Tracheal epithelial cell (primary cell): ENCODE data around the gene UBE2M. TPM values are rescaled to one million over a fixed set of nuclear protein-coding genes. Genes with fewer than 3 reads are reported as not detected.

Experiments used
- total RNA-seq: library from RNA; depleted of rRNA; stranded (reverse); fragments of >200 nt; gene quantifications from 2 replicates; pipeline ENCODE4 v1.2.1, GENCODE V29; 2014

Gene UBE2M
- total RNA-seq = 39.2 and 72.8 TPM in 2 replicates

DNA sequence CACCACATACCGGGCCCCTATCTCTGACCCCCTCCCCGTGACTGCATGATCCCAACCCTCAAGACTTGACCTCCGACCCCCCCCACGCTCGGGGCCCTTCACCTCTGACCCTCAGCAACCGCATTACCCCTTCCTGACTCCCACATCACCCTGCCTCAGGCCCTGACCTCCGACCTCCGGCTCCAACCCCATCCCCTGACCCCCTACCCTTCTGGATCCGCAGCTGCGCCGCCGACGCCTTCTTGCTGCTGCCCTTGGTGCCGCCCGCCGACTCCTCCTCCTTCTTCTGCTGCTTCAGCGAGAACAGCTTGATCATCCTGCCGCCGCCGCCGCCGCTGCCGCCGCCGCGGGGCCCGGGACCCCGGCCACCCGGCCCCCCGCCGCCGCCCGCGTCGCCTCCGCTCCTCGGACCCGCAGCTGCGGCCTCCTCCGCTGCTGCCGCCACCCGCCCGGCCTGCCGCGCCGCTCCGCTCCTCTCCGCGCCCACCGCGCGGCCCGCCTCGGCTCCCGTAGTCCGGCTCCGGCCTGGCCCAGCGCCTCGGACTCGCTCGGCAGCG is at the start of gene UBE2M:
UBE2M (minus strand) TSS at position 546 of the 557 bp plus-strand sequence; CDS start at position 316, 230 bp downstream.

DNA sequence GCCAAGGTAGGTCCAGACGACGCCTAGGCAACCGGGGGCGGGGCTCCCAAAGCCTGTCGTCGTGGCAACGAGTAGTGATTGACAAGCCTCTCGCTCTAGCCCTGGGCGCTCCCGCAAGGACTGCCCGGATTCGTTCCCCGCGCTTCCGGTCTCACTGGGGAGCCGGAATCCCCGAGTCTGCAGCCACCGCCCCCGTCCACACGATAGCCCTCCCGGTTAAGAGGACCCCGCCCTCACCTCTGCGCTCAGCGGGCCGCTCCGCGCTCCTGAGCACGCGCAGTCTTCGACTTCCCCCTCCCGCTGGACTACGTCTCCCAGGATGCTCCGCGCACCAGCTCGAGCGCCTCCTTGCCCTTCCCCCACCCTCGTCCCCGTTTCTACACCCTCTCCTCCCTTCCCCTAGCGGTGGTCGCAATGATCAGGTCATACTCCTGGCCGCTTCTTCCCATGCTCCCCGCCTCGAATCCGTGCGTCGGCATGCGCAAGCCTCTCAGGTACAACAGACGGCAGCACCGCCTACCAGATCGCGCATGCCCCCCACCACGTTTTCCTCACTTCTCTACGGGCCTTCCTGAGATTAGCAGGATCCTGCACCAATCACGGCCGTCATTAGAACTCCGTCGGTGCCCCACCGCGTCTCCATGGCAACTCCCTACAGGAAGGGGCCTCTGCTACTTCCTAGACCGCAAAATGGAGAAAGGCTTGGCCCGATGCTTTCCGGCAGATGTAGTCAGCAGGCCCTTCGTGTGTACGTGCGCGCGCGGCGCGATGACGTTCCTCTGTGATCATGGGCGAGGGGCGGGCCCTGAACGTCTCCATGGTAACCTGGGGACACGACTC is 14.6 kb upstream of the UBE2M start, which contains the start of gene MZF1:
MZF1 (minus strand) TSS at position 518 of the 840 bp plus-strand sequence. CDS start 1,946 bp downstream, outside the sequence.

DNA sequence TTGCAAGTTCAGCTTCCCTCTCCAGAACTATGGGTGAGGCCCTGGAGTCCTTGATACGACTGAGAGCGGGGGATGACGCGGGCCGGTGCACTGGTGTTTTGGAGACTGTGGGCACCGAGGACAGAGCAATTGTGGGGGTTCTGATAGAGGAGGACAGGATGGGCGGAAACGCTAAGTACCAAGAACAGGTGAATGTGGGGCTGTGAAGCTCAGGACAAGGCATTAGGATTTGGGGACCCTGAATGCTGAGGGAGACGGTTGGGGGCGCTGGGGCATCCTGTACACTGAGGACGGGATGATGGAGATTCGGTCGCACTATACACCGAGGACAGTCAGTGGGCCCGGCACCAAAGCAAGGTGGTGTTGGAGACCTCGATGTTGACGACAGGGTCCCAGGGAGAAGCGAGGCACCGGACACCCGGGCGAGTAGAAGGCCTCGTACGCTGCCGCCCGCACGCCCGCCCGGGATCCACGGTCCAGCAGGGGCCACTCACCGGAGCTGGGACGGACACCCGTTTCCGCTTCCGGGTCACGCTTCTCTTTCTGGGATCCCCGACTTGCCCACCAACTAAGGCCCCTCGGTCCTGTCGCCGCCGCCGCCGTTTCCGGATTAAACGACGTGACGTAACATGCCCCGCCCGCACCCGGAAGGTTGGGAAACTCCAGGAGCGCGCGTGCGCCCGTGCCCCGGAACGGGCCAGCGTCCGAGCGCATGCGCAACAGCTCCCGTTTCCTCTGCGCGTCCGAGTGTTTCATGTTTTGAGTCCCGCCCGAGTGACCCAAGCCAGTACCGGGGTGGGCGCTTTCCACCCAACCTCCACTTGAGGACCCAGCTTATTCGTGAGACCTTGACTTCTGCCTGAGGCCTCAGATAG is 3.7 kb downstream of the UBE2M start, which contains the start of gene CHMP2A:
CHMP2A (minus strand) TSS at position 612 of the 875 bp plus-strand sequence. CDS start 893 bp downstream, outside the sequence.

DNA sequence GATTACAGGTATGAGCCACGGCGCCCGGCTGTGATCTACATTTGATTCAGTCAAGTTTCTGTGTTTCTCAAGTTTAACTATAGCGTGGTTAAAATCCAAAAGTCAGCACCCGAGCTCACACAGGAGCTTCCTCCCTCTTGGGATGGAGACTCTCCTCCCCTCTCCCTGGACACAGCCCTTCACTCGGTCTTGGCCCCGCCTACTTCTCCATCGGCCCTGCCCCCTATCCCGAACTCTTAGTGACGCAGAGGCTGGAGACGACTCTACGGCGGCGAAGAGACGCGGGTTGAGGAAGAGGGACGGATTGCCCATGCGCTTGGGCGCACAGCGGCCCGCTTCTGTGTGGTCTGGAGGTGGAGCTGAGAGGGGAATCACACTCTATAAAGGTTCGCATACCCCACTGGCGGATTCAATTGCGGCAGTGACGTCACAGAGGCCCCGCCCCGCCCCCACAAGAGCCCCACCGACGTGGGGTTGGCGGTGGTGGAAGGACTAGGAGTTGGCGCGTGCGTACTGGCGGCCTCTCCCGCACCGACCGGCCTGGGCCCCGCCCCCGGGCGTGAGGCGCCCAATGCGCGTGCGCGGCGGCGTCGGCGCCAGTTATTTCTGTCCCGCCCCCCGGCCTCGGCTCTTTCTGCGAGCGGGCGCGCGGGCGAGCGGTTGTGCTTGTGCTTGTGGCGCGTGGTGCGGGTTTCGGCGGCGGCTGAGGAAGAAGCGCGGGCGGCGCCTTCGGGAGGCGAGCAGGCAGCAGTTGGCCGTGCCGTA is 14.4 kb downstream of the UBE2M start, which contains the start of gene TRIM28:
TRIM28 (plus strand) TSS at position 239 of the 765 bp plus-strand sequence. CDS start 694 bp downstream, outside the sequence.

DNA sequence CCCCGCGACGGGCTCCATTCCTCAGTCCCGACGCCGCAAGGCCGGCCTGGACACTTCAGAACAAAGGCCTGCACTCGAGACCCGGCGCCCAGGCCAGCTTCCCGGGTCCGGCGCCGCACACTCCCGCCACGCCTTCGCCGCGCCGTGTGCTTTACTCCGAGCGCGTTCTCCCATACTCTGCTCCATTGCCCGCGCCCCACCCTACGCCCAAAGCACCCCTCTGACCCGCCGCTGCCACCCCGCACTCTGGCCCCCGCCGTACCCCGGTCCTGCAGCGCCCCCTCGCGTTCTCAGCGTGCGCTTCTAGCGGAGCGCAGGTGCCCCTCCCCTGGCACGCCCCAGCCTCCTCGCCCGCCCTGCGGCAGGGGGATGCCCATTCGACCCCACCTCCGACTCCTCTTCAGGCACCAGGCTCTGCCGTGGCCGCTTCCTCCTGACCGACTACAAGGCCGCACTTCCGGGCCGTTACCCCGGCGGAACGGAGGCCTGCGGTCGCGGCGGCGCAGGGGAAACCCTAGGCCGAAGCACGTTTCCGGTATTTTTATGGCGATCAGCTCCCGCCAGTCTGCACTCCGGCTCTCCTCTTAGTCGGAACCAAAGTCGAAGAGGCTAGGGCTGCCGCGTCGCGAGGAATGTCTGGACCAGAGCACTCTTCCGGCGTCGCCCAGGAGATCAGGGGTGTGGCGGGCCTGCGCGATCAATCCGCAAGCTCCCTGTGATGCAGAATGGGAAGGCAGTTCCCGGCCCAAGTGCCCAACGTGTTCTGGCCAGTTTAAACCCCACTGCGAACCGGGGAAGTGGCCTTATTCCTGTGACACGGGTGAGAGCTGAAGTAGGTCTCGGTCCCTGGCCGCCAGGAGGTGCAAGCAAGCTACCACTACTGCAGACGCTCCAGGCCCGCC is 38.8 kb downstream of the UBE2M start, which contains the start of gene ZBTB45:
ZBTB45 (minus strand) TSS at position 456 of the 902 bp plus-strand sequence. CDS start 2,137 bp downstream, outside the sequence.

DNA sequence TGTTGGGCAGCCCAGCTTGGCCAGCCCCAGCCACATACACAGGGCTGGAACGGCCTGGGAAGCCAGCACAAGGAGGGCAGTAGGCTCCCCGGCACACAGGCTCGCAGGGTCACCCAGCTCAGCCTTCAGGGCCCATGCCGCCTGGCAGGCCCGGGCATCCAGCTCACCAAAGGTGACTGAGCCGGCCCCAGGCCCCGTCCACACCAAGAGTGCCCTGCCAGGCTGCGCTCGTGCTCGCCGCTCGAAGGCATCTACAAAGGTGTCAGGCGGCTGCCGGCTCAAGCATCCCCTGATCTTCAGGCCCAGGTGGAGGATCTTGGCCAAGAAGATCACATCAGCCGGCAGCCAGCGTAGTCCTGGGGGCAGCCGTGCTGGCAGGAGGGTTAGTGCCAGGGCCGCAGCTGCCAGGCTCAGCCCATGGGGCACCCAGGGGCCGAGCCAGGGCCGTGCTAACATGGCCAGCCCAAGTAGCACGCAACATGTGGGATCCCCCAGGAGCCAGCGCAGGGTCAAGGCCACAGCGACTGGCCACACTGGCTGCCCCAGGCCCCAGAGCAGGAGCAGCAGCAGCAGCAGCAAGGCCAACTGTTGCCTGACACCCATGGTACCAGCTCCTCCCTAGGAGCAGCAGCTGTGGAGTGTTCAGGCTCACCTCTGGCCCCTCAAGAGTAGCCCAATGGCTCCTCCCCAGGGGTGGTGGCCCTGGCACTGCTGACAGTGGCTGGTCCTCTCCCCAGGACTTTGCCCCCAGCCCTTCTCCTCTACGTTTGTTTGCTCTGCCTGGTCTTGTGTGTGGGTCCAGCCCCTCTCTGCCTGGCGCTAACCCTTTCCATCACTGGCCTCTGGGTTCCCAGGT is 46.8 kb downstream of the UBE2M start, which contains the start of gene SLC27A5:
SLC27A5 (minus strand) TSS at position 640 of the 856 bp plus-strand sequence; CDS start at position 603, 37 bp downstream.

Other genes with a start within 250 kb of the UBE2M start
- 2.2 and 2.6 TPM in 2 replicates for gene ZSCAN22, start 231.6 kb downstream of the UBE2M start, total RNA-seq
- gene A1BG, start 205.1 kb downstream of the UBE2M start, total RNA-seq = 4.8 TPM in 1 of 2 replicates, not detected in the other
- gene ZNF497, start 195.9 kb downstream of the UBE2M start, total RNA-seq = 1.9 and 2.1 TPM in 2 replicates
- gene ZNF837, start 177.6 kb downstream of the UBE2M start, total RNA-seq = 1.9 and 6.6 TPM in 2 replicates
- 3,310 and 4,284 TPM in 2 replicates for gene RPS5, start 171.3 kb downstream of the UBE2M start, total RNA-seq
- 0.48 and 3.0 TPM in 2 replicates for gene RNF225, start 163.0 kb downstream of the UBE2M start, total RNA-seq
- 10.6 and 10.9 TPM in 2 replicates for gene ZNF584, start 150.0 kb downstream of the UBE2M start, total RNA-seq
- 4.0 and 5.5 TPM in 2 replicates for gene ZNF132, start 118.5 kb downstream of the UBE2M start, total RNA-seq
- gene ZNF324B, start 107.0 kb downstream of the UBE2M start, total RNA-seq = 8.1 and 10.4 TPM in 2 replicates
- gene ZNF324, start 91.5 kb downstream of the UBE2M start, total RNA-seq = 8.3 and 15.4 TPM in 2 replicates
- gene ZNF446, start 82.3 kb downstream of the UBE2M start, total RNA-seq = 4.3 and 4.7 TPM in 2 replicates
- 7.5 and 11.1 TPM in 2 replicates for gene SLC27A5, start 46.6 kb downstream of the UBE2M start, total RNA-seq
- 3.6 and 4.7 TPM in 2 replicates for gene ZBTB45, start 38.8 kb downstream of the UBE2M start, total RNA-seq
- gene TRIM28, start 14.5 kb downstream of the UBE2M start, total RNA-seq = 301 and 311 TPM in 2 replicates
- gene CHMP2A, start 3.5 kb downstream of the UBE2M start, total RNA-seq = 92.1 and 101 TPM in 2 replicates
- gene MZF1, start 14.7 kb upstream of the UBE2M start, total RNA-seq = 9.9 and 19.0 TPM in 2 replicates